Naive thymus-derived CD4-positive, alpha-beta T cell (primary cell): ENCODE measurements around the gene GGA2. TPM values are rescaled to one million over a fixed set of nuclear protein-coding genes. Genes with fewer than 3 reads are reported as not detected.

ENCODE experiments used
- ATAC-seq: fragments of 150-1000 bp; cut with Tn5 transposase; 2 replicates; pipeline ENCODE4 v1.10.0; 2021; ENCODE audit warnings: mild to moderate bottlenecking, moderate library complexity
- CTCF ChIA-PET: fragments of 350-600 bp; sonication (Branson Sonifier 250); formaldehyde crosslinking; loops from one replicate; lab custom pipeline; 2021; ENCODE audit warnings: antibody characterized with exemption; lab: Charles Lee
- POLR2A ChIA-PET: fragments of 350-600 bp; sonication (Branson Sonifier 250); formaldehyde crosslinking; loops from one replicate; lab custom pipeline; 2021; ENCODE audit warnings: antibody characterized with exemption, inconsistent platforms; lab: Charles Lee
- DNase-seq, 9 donors: peaks; one replicate each; pipeline versions ENCODE4 v3.0.0 to v3.0.0-alpha.2; 2020 to 2022; ENCODE audit warnings: mixed read lengths in 1 of 9
- H3K27ac ChIP-seq: one replicate; pipeline ENCODE4 v1.7.0; 2013; ENCODE audit warnings: mild to moderate bottlenecking, low read depth, low read length, moderate library complexity
- H3K27me3 ChIP-seq, 2 donors: one replicate each; pipeline ENCODE4 v1.7.0; 2013; ENCODE audit warnings: low read length in 2 of 2, mild to moderate bottlenecking in 2 of 2, moderate library complexity in 2 of 2; ENCODE audit not compliant: control insufficient read depth in 2 of 2, insufficient read depth in 2 of 2
- H3K36me3 ChIP-seq, 3 experiments: 1 replicate in 2 of 3; 2 replicates in 1 of 3; pipeline ENCODE4 v1.7.0; 2013; ENCODE audit warnings: low read length in 3 of 3, mild to moderate bottlenecking in 3 of 3, moderate library complexity in 1 of 3; ENCODE audit not compliant: insufficient read depth in 3 of 3, control insufficient read depth in 2 of 3
- H3K4me1 ChIP-seq, 2 donors: one replicate each; pipeline ENCODE4 v1.7.0; 2013; ENCODE audit warnings: low read length in 2 of 2, mild to moderate bottlenecking in 2 of 2, moderate library complexity in 1 of 2; ENCODE audit not compliant: control insufficient read depth in 2 of 2, insufficient read depth in 2 of 2
- H3K4me3 ChIP-seq: 2 replicates; pipeline ENCODE4 v1.7.0; 2013; ENCODE audit warnings: mild to moderate bottlenecking, low read length
- H3K9me3 ChIP-seq, 3 experiments: 1 replicate in 2 of 3; 2 replicates in 1 of 3; pipeline ENCODE4 v1.7.0; 2013; ENCODE audit warnings: low read length in 3 of 3; ENCODE audit not compliant: control insufficient read depth in 2 of 3
- H3K27ac Mint-ChIP-seq, 9 donors: one replicate each; pipeline ENCODE4 v1.8.0; 2020 to 2022; ENCODE audit warnings: mixed read lengths in 9 of 9, mild to moderate bottlenecking in 8 of 9, moderate library complexity in 5 of 9, inconsistent platforms in 2 of 9
- H3K27me3 Mint-ChIP-seq, 5 donors: one replicate each; pipeline ENCODE4 v1.8.0; 2021 to 2022; ENCODE audit warnings: mixed read lengths in 5 of 5, mild to moderate bottlenecking in 1 of 5
- H3K36me3 Mint-ChIP-seq, 5 donors: one replicate each; pipeline ENCODE4 v1.8.0; 2020 to 2022; ENCODE audit warnings: mixed read lengths in 5 of 5, mild to moderate bottlenecking in 3 of 5, inconsistent platforms in 1 of 5
- H3K4me1 Mint-ChIP-seq, 7 donors: one replicate each; pipeline ENCODE4 v1.8.0; 2020 to 2022; ENCODE audit warnings: mixed read lengths in 7 of 7, mild to moderate bottlenecking in 3 of 7, inconsistent platforms in 1 of 7
- H3K4me3 Mint-ChIP-seq, 10 donors: one replicate each; pipeline ENCODE4 v1.8.0; 2020 to 2022; ENCODE audit warnings: mild to moderate bottlenecking in 10 of 10, mixed read lengths in 10 of 10, moderate library complexity in 6 of 10, inconsistent platforms in 2 of 10
- H3K9me3 Mint-ChIP-seq, 11 donors: one replicate each; pipeline ENCODE4 v1.8.0; 2020 to 2022; ENCODE audit warnings: mixed read lengths in 11 of 11, mild to moderate bottlenecking in 4 of 11, inconsistent platforms in 1 of 11, moderate library complexity in 1 of 11
- intact Hi-C, 2 donors: fragments of 100-400 bp; cut with micrococcal nuclease; formaldehyde crosslinking; loops; one replicate each; pipeline ENCODE4 v1.15.1; 2023
- polyA plus RNA-seq, 2 donors: library from polyadenylated mRNA; unstranded; fragments of 300-500 nt; fragmentation: Illumina TruSeq; gene quantifications; one replicate each; pipeline ENCODE4 v1.2.3, GENCODE V29; 2021
- total RNA-seq, 6 experiments: library from RNA in 5 of 6; stranded (reverse) in 5 of 6; gene quantifications; 1 replicate in 5 of 6; 2 replicates in 1 of 6; pipeline ENCODE4 v1.2.3 and lab custom pipeline; 2021 to 2026

GGA2 gene
- total and polyA plus RNA-seq, 7 experiments from 2014 or later: 41.7 to 138 (median 104) TPM

- Histone ChIP-seq H3K27me3 (no peaks in the 10 kb centered on the region), H3K27ac (no peak overlapping the region), H3K4me3 (no peak overlapping the region), H3K9me3 (no peaks in the 10 kb centered on the region), H3K36me3 (peaks cover 6 to 59% (median 11%) of the 10 kb centered on the region in 3 experiments), H3K4me1 (no peaks in the 10 kb centered on the region)
- DNase-seq: no peak
- ATAC-seq: no peak
- intact Hi-C loops: loop anchor here in 1 of 2 donors (10.0 kb wide), 1 partner anchor 1882 kb away; no protein-coding TSS in a partner anchor
- no peak overlapping the region for H3K4me3 Mint-ChIP-seq
- H3K27me3 Mint-ChIP-seq: no peaks in the 10 kb centered on the region
- peak overlapping the region in 1 of 9 donors; percentile 49 for H3K27ac Mint-ChIP-seq
- H3K36me3 Mint-ChIP-seq: peaks cover 7 to 47% (median 21%) of the 10 kb centered on the region in 5 donors
- CTCF ChIA-PET: interaction anchor here (0.6 kb wide), 1 partner anchor 250 kb away, joined by 3 read pairs; no protein-coding TSS in a partner anchor
- POLR2A ChIA-PET: no interaction called here
- H3K4me1 Mint-ChIP-seq: peaks cover 0 to 4% (median 0%) of the 10 kb centered on the region in 7 donors
- H3K9me3 Mint-ChIP-seq: no peaks in the 10 kb centered on the region
Measured at GRCh38 chr16:23436951-23437350, 73.3 kb downstream of the GGA2 start.

- no peaks in the 10 kb centered on the region for H3K9me3 ChIP-seq
- Mint-ChIP-seq H3K9me3 (no peaks in the 10 kb centered on the region), H3K4me1 (peaks cover 0 to 4% (median 0%) of the 10 kb centered on the region in 7 donors), H3K27ac (peak overlapping the region in 1 of 9 donors; percentile 53), H3K27me3 (no peaks in the 10 kb centered on the region), H3K36me3 (peaks cover 7 to 41% (median 18%) of the 10 kb centered on the region in 5 donors), H3K4me3 (no peak overlapping the region)
- peak; percentile 89 for ATAC-seq
- intact Hi-C loops: loop anchor here (1.0 to 10.0 kb wide), 3 partner anchors 17 to 1881 kb away; partner anchors contain the start of genes COG7 (in 2 of the 2) and SCNN1G (in 1 of the 2)
- H3K36me3 ChIP-seq: peaks cover 6 to 50% (median 11%) of the 10 kb centered on the region in 3 experiments
- no peak overlapping the region for H3K27ac ChIP-seq
- POLR2A ChIA-PET: no interaction called here
- CTCF ChIA-PET: interaction anchor here (1.2 to 2.3 kb wide), 5 partner anchors 9 to 254 kb away, joined by 3 to 8 read pairs (median 5); partner anchors contain the start of gene COG7
- peak; percentile 5 to 60 (median 48) for DNase-seq
- H3K4me3 ChIP-seq: no peak overlapping the region
- no peaks in the 10 kb centered on the region for H3K4me1 ChIP-seq
- H3K27me3 ChIP-seq: no peaks in the 10 kb centered on the region
Measured at GRCh38 chr16:23435500-23435899, 74.8 kb downstream of the GGA2 start.

- no peak overlapping the region for H3K27ac ChIP-seq
- no peaks in the 10 kb centered on the region for H3K27me3 Mint-ChIP-seq
- no peak overlapping the region for H3K4me3 Mint-ChIP-seq
- H3K9me3 ChIP-seq: no peaks in the 10 kb centered on the region
- ATAC-seq: peak; percentile 57
- peak in 8 of 9 donors; percentile 10 to 64 (median 52) for DNase-seq
- no peaks in the 10 kb centered on the region for H3K27me3 ChIP-seq
- peaks cover 7 to 40% (median 18%) of the 10 kb centered on the region in 5 donors for H3K36me3 Mint-ChIP-seq
- H3K4me1 Mint-ChIP-seq: peaks cover 0 to 4% (median 0%) of the 10 kb centered on the region in 7 donors
- H3K4me1 ChIP-seq: no peaks in the 10 kb centered on the region
- intact Hi-C loops: loop anchor here (2.0 to 10.0 kb wide), 2 partner anchors 18 to 1880 kb away; partner anchors contain the start of gene COG7 (in 2 of the 2)
- POLR2A ChIA-PET: no interaction called here
- H3K36me3 ChIP-seq: peaks cover 6 to 57% (median 11%) of the 10 kb centered on the region in 3 experiments
- CTCF ChIA-PET: interaction anchor here (0.6 to 2.3 kb wide), 8 partner anchors 8 to 368 kb away, joined by 3 to 8 read pairs (median 5); partner anchors contain the start of gene SCNN1G
- no peak overlapping the region for H3K27ac Mint-ChIP-seq
- no peaks in the 10 kb centered on the region for H3K9me3 Mint-ChIP-seq
- no peak overlapping the region for H3K4me3 ChIP-seq
Measured at GRCh38 chr16:23434380-23434779, 75.9 kb downstream of the GGA2 start.

GRCh38 chr16:23433261-23433920, 76.9 kb downstream of the GGA2 start:
- no peak overlapping the region for H3K4me3 Mint-ChIP-seq
- H3K27ac ChIP-seq: no peak overlapping the region
- intact Hi-C loops: loop anchor here in 1 of 2 donors (10.0 kb wide), 1 partner anchor 1879 kb away; no protein-coding TSS in a partner anchor
- peaks cover 6 to 51% (median 11%) of the 10 kb centered on the region in 3 experiments for H3K36me3 ChIP-seq
- H3K36me3 Mint-ChIP-seq: peaks cover 7 to 39% (median 14%) of the 10 kb centered on the region in 5 donors
- H3K27ac Mint-ChIP-seq: no peak overlapping the region
- ATAC-seq (no peak), DNase-seq (no peak)
- ChIA-PET CTCF (interaction anchor here (0.6 to 1.7 kb wide), 3 partner anchors 8 to 250 kb away, joined by 3 to 8 read pairs (median 7); partner anchors contain the start of gene SCNN1G), POLR2A (no interaction called here)
- no peaks in the 10 kb centered on the region for H3K4me1 ChIP-seq
- no peaks in the 10 kb centered on the region for H3K27me3 Mint-ChIP-seq
- H3K9me3 ChIP-seq: no peaks in the 10 kb centered on the region
- peaks cover 0 to 4% (median 0%) of the 10 kb centered on the region in 7 donors for H3K4me1 Mint-ChIP-seq
- no peak overlapping the region for H3K4me3 ChIP-seq
- H3K27me3 ChIP-seq: no peaks in the 10 kb centered on the region
- no peaks in the 10 kb centered on the region for H3K9me3 Mint-ChIP-seq

- no peak overlapping the region for H3K4me3 ChIP-seq
- intact Hi-C loops: loop anchor here in 1 of 2 donors (10.0 kb wide), 1 partner anchor 1878 kb away; no protein-coding TSS in a partner anchor
- Mint-ChIP-seq H3K27ac (no peak overlapping the region), H3K4me1 (peaks cover 0 to 4% (median 0%) of the 10 kb centered on the region in 7 donors), H3K27me3 (no peaks in the 10 kb centered on the region), H3K4me3 (no peak overlapping the region), H3K36me3 (peaks cover 9 to 38% (median 12%) of the 10 kb centered on the region in 5 donors), H3K9me3 (no peaks in the 10 kb centered on the region)
- ChIA-PET POLR2A (no interaction called here), CTCF (no interaction called here)
- no peaks in the 10 kb centered on the region for H3K27me3 ChIP-seq
- no peaks in the 10 kb centered on the region for H3K9me3 ChIP-seq
- DNase-seq (no peak), ATAC-seq (no peak)
- H3K4me1 ChIP-seq: no peaks in the 10 kb centered on the region
- no peak overlapping the region for H3K27ac ChIP-seq
- peaks cover 6 to 49% (median 11%) of the 10 kb centered on the region in 3 experiments for H3K36me3 ChIP-seq
Measured at GRCh38 chr16:23432176-23433128, 77.8 kb downstream of the GGA2 start.

- Histone ChIP-seq H3K27me3 (no peaks in the 10 kb centered on the region), H3K4me1 (no peaks in the 10 kb centered on the region), H3K36me3 (peaks cover 4 to 43% (median 6%) of the 10 kb centered on the region in 3 experiments), H3K4me3 (no peak overlapping the region), H3K27ac (no peak overlapping the region), H3K9me3 (no peaks in the 10 kb centered on the region)
- no peak for DNase-seq
- no peak overlapping the region for H3K27ac Mint-ChIP-seq
- H3K9me3 Mint-ChIP-seq: no peaks in the 10 kb centered on the region
- ChIA-PET CTCF (no interaction called here), POLR2A (no interaction called here)
- H3K4me3 Mint-ChIP-seq: no peak overlapping the region
- no peaks in the 10 kb centered on the region for H3K27me3 Mint-ChIP-seq
- peaks cover 4 to 48% (median 16%) of the 10 kb centered on the region in 5 donors for H3K36me3 Mint-ChIP-seq
- intact Hi-C loops: no loop called here
- ATAC-seq: no peak
- peaks cover 0 to 2% (median 0%) of the 10 kb centered on the region in 7 donors for H3K4me1 Mint-ChIP-seq
Measured at GRCh38 chr16:23428351-23428750, 81.9 kb downstream of the GGA2 start.
